Kidney (tissue), 14 donors: ENCODE results near the gene PAX3. TPM values are rescaled to one million over a fixed set of nuclear protein-coding genes. Genes with fewer than 3 reads are reported as not detected.

Experiments
- DNase-seq, 5 donors: peaks; one replicate each; pipeline ENCODE4 v3.0.0-alpha.2; 2013 to 2020
- FAIRE-seq: peaks from 2 replicates; lab custom pipeline; 2012; peaks lifted over from hg19 to GRCh38; lab: Jason Lieb, UNC
- H3K27ac ChIP-seq, 2 donors: one replicate each; pipeline ENCODE4 v1.7.0; 2013; ENCODE audit warnings: low read depth in 2 of 2, low read length in 2 of 2, inconsistent platforms in 1 of 2
- H3K27me3 ChIP-seq: one replicate; pipeline ENCODE4 v1.7.1; 2013; ENCODE audit warnings: low read length, inconsistent platforms; ENCODE audit not compliant: control insufficient read depth, insufficient read depth
- H3K36me3 ChIP-seq, 3 donors: one replicate each; pipeline versions ENCODE4 v1.7.0 to v1.7.1; 2013; ENCODE audit warnings: low read length in 3 of 3, control low read depth in 1 of 3, inconsistent platforms in 1 of 3; ENCODE audit not compliant: insufficient read depth in 3 of 3, control insufficient read depth in 2 of 3
- H3K4me1 ChIP-seq, 3 donors: one replicate each; pipeline versions ENCODE4 v1.7.0 to v1.7.1; 2013; ENCODE audit warnings: low read length in 3 of 3, inconsistent platforms in 1 of 3, low read depth in 1 of 3; ENCODE audit not compliant: control insufficient read depth in 2 of 3, insufficient read depth in 2 of 3
- H3K4me3 ChIP-seq, 3 donors: one replicate each; pipeline versions ENCODE4 v1.7.0 to v1.8.1; 2013; ENCODE audit warnings: low read length in 3 of 3, control low read depth in 1 of 3, inconsistent platforms in 1 of 3
- H3K9ac ChIP-seq, 3 donors: one replicate each; pipeline versions ENCODE4 v1.7.0 to v1.7.1; 2013; ENCODE audit warnings: low read length in 3 of 3, control low read depth in 1 of 3, inconsistent platforms in 1 of 3
- H3K9me3 ChIP-seq, 3 donors: one replicate each; pipeline versions ENCODE4 v1.7.0 to v1.7.1; 2013; ENCODE audit warnings: low read length in 3 of 3, control low read depth in 1 of 3, inconsistent platforms in 1 of 3; ENCODE audit not compliant: control insufficient read depth in 2 of 3, insufficient read depth in 1 of 3
- CTCF ChIP-seq: IDR thresholded peaks from 3 replicates; pipeline ENCODE4 v1.5.1; 2012; ENCODE audit warnings: mild to moderate bottlenecking, moderate library complexity, borderline replicate concordance; ENCODE audit not compliant: insufficient read depth; ENCODE audit errors: extremely low read depth
- intact Hi-C: fragments of 100-400 bp; cut with DNase I; formaldehyde crosslinking; loops from one replicate; pipeline ENCODE4 v1.11.1; 2022
- polyA plus RNA-seq: library from polyadenylated mRNA; stranded (reverse); fragments of 350-450 nt; fragmentation: Illumina TruSeq; extraction: RNeasy Lipid Tissue Mini Kit (QIAGEN cat#74804); gene quantifications from one replicate; pipeline ENCODE4 v1.2.3, GENCODE V29; 2014; ENCODE audit warnings: low read depth, low replicate concordance; ENCODE audit not compliant: insufficient read depth
- total RNA-seq: library from RNA; stranded (reverse); fragmentation: NEBNext Ultra II Directional; extraction: Animal tissue kit (Norgen Biotek cat#: 25700); gene quantifications from one replicate; pipeline ENCODE4 v1.2.1, GENCODE V29; 2021
- donor health status: control.
- donor health status: control.
- donor health status: control.
- donor health status: control.
- donor health status: control.
- donor health status: DM: yes; HTN: yes; CAD: no.
- donor health status: Normal renal cell carcinoma (clear cell type).

PAX3 gene
- total and polyA plus RNA-seq, 2 donors from 2014 or later, result not detected

GRCh38 chr2:222239945-222240675 lies 58.7 kb downstream of the PAX3 start:
- no peak for TF ChIP-seq CTCF
- Histone ChIP-seq H3K9ac (no peak overlapping the region), H3K4me1 (no peaks in the 10 kb centered on the region), H3K27me3 (peaks cover 36% of the 10 kb centered on the region), H3K9me3 (no peaks in the 10 kb centered on the region), H3K27ac (no peak overlapping the region), H3K36me3 (no peaks in the 10 kb centered on the region), H3K4me3 (no peak overlapping the region)
- intact Hi-C loops, result no loop called here
- DNase-seq (peak in 1 of 5 donors; percentile 7), FAIRE-seq (no peak)

- no peak overlapping the region for H3K4me3 ChIP-seq
- no peaks in the 10 kb centered on the region for H3K4me1 ChIP-seq
- peaks cover 36% of the 10 kb centered on the region for H3K27me3 ChIP-seq
- no peak for DNase-seq
- H3K9ac ChIP-seq, result no peak overlapping the region
- no peak for TF ChIP-seq CTCF
- H3K27ac ChIP-seq, result no peak overlapping the region
- FAIRE-seq, result no peak
- H3K9me3 ChIP-seq, result no peaks in the 10 kb centered on the region
- intact Hi-C loops, result no loop called here
- no peaks in the 10 kb centered on the region for H3K36me3 ChIP-seq
These were observed 59.7 kb downstream of the PAX3 start for GRCh38 chr2:222239091-222239490.

GRCh38 chr2:222238072-222238471 lies 60.7 kb downstream of the PAX3 start:
- no peaks in the 10 kb centered on the region for H3K36me3 ChIP-seq
- H3K9ac ChIP-seq, result no peak overlapping the region
- H3K9me3 ChIP-seq, result no peaks in the 10 kb centered on the region
- intact Hi-C loops, result no loop called here
- no peak for TF ChIP-seq CTCF
- H3K4me3 ChIP-seq, result no peak overlapping the region
- H3K27me3 ChIP-seq, result peaks cover 33% of the 10 kb centered on the region
- H3K4me1 ChIP-seq, result no peaks in the 10 kb centered on the region
- FAIRE-seq (no peak), DNase-seq (no peak)
- no peak overlapping the region for H3K27ac ChIP-seq

- Histone ChIP-seq H3K9ac (no peak overlapping the region), H3K36me3 (no peaks in the 10 kb centered on the region), H3K9me3 (no peaks in the 10 kb centered on the region), H3K4me3 (no peak overlapping the region), H3K4me1 (no peaks in the 10 kb centered on the region), H3K27ac (no peak overlapping the region), H3K27me3 (peaks cover 4% of the 10 kb centered on the region)
- intact Hi-C loops, result no loop called here
- FAIRE-seq, result no peak
- DNase-seq, result no peak
- no peak for TF ChIP-seq CTCF
These were observed 66.0 kb downstream of the PAX3 start for GRCh38 chr2:222232839-222233238.
